ENCODE results near the gene PAX5. TPM values are rescaled to one million over a fixed set of nuclear protein-coding genes. Genes with fewer than 3 reads are reported as not detected.
A peak's percentile ranks its signal among the peaks of the same experiment; 100 is the strongest.

Gene PAX5
- polyA plus RNA-seq, 1 donor from 2014 or later, result not detected

- no peaks in the 10 kb centered on the region for H3K79me2 ChIP-seq (replicated peaks; ENCODE audit: insufficient read depth, low read length)
- H2AFZ ChIP-seq (ENCODE audit: low read depth, low read length), result no peak overlapping the region
- H3K4me2 ChIP-seq (ENCODE audit: low read length), result no peak overlapping the region
- H3K9me2 ChIP-seq (ENCODE audit: insufficient read depth, low read length), result no peaks in the 10 kb centered on the region
- H3K9ac ChIP-seq (ENCODE audit: low read length), result no peak overlapping the region
- no peaks in the 10 kb centered on the region for H3K27me3 ChIP-seq (ENCODE audit: insufficient read depth, low read depth, low read length)
- H3F3A ChIP-seq (ENCODE audit: insufficient read depth, low read length, poor library complexity, severe bottlenecking), result no peaks in the 10 kb centered on the region
- H4K20me1 ChIP-seq (ENCODE audit: insufficient read depth), result no peaks in the 10 kb centered on the region
- H3K36me3 ChIP-seq (ENCODE audit: insufficient read depth, low read length), result no peaks in the 10 kb centered on the region
- H3K9me3 ChIP-seq (ENCODE audit: low read length), result no peaks in the 10 kb centered on the region
- TF ChIP-seq EZH2 (IDR thresholded peaks at IDR 0.05; ENCODE audit: borderline replicate concordance, insufficient read depth, low read length, poor library complexity, severe bottlenecking) (no peak), MXI1 (conservative IDR thresholded peaks at IDR 0.05; ENCODE audit: poor library complexity, severe bottlenecking) (no peak), RAD21 (conservative IDR thresholded peaks at IDR 0.05) (peak; percentile 47), POLR2AphosphoS5 (IDR thresholded peaks at IDR 0.05) (no peak), SMC3 (conservative IDR thresholded peaks at IDR 0.05; ENCODE audit: poor library complexity) (peak; percentile 69), EP300 (conservative IDR thresholded peaks at IDR 0.05; ENCODE audit: poor library complexity, severe bottlenecking) (no peak), TAF1 (IDR thresholded peaks at IDR 0.05; ENCODE audit: low read depth) (no peak)
- TF ChIP-seq, protein P1, sequence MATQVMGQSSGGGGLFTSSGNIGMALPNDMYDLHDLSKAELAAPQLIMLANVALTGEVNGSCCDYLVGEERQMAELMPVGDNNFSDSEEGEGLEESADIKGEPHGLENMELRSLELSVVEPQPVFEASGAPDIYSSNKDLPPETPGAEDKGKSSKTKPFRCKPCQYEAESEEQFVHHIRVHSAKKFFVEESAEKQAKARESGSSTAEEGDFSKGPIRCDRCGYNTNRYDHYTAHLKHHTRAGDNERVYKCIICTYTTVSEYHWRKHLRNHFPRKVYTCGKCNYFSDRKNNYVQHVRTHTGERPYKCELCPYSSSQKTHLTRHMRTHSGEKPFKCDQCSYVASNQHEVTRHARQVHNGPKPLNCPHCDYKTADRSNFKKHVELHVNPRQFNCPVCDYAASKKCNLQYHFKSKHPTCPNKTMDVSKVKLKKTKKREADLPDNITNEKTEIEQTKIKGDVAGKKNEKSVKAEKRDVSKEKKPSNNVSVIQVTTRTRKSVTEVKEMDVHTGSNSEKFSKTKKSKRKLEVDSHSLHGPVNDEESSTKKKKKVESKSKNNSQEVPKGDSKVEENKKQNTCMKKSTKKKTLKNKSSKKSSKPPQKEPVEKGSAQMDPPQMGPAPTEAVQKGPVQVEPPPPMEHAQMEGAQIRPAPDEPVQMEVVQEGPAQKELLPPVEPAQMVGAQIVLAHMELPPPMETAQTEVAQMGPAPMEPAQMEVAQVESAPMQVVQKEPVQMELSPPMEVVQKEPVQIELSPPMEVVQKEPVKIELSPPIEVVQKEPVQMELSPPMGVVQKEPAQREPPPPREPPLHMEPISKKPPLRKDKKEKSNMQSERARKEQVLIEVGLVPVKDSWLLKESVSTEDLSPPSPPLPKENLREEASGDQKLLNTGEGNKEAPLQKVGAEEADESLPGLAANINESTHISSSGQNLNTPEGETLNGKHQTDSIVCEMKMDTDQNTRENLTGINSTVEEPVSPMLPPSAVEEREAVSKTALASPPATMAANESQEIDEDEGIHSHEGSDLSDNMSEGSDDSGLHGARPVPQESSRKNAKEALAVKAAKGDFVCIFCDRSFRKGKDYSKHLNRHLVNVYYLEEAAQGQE (IDR thresholded peaks at IDR 0.05; ENCODE audit: borderline replicate concordance), result no peak
- TF ChIP-seq, protein P2, sequence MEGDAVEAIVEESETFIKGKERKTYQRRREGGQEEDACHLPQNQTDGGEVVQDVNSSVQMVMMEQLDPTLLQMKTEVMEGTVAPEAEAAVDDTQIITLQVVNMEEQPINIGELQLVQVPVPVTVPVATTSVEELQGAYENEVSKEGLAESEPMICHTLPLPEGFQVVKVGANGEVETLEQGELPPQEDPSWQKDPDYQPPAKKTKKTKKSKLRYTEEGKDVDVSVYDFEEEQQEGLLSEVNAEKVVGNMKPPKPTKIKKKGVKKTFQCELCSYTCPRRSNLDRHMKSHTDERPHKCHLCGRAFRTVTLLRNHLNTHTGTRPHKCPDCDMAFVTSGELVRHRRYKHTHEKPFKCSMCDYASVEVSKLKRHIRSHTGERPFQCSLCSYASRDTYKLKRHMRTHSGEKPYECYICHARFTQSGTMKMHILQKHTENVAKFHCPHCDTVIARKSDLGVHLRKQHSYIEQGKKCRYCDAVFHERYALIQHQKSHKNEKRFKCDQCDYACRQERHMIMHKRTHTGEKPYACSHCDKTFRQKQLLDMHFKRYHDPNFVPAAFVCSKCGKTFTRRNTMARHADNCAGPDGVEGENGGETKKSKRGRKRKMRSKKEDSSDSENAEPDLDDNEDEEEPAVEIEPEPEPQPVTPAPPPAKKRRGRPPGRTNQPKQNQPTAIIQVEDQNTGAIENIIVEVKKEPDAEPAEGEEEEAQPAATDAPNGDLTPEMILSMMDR (IDR thresholded peaks at IDR 0.05; ENCODE audit: poor library complexity, severe bottlenecking), result peak; percentile 66
- H3K4me3 ChIP-seq (ENCODE audit: low read length), result no peak overlapping the region
- no peak overlapping the region for H3K27ac ChIP-seq (ENCODE audit: low read length)
These were observed 160.7 kb downstream of the PAX5 start for GRCh38 chr9:36873247-36873875.

GRCh38 chr9:36872641-36873040, 161.4 kb downstream of the PAX5 start:
- Histone ChIP-seq H3K27ac (ENCODE audit: low read length) (no peak overlapping the region), H3K79me2 (replicated peaks; ENCODE audit: insufficient read depth, low read length) (no peaks in the 10 kb centered on the region), H3K4me2 (ENCODE audit: low read length) (no peak overlapping the region), H2AFZ (ENCODE audit: low read depth, low read length) (no peak overlapping the region), H3K9me2 (ENCODE audit: insufficient read depth, low read length) (no peaks in the 10 kb centered on the region), H3F3A (ENCODE audit: insufficient read depth, low read length, poor library complexity, severe bottlenecking) (no peaks in the 10 kb centered on the region), H3K9ac (ENCODE audit: low read length) (no peak overlapping the region), H3K27me3 (ENCODE audit: insufficient read depth, low read depth, low read length) (no peaks in the 10 kb centered on the region), H4K20me1 (ENCODE audit: insufficient read depth) (no peaks in the 10 kb centered on the region), H3K4me3 (ENCODE audit: low read length) (no peak overlapping the region), H3K36me3 (ENCODE audit: insufficient read depth, low read length) (no peaks in the 10 kb centered on the region), H3K9me3 (ENCODE audit: low read length) (no peaks in the 10 kb centered on the region)
- no peak for TF ChIP-seq POLR2AphosphoS5 (IDR thresholded peaks at IDR 0.05)
- TF ChIP-seq, protein P2 (IDR thresholded peaks at IDR 0.05; ENCODE audit: poor library complexity, severe bottlenecking), result no peak
- TF ChIP-seq RAD21 (conservative IDR thresholded peaks at IDR 0.05), result no peak
- TF ChIP-seq, protein P1 (IDR thresholded peaks at IDR 0.05; ENCODE audit: borderline replicate concordance), result no peak
- TF ChIP-seq SMC3 (conservative IDR thresholded peaks at IDR 0.05; ENCODE audit: poor library complexity), result no peak
